Measurements from ENCODE around the gene NBAS.
"Not testable (repeated sequence)": the region's sequence is repeated elsewhere in the genome, so short reads cannot be mapped to it uniquely, and the experiment has no call there.

The NBAS gene

GRCh38 chr2:15439768-15440524 is 121.2 kb downstream of the NBAS start:
- H3K4me3 ChIP-seq (ENCODE audit: low read length); DNase-seq (ENCODE audit: low read depth, low spot score): not testable (repeated sequence)

- not testable (repeated sequence) for DNase-seq (ENCODE audit: low read depth, low spot score); H3K4me3 ChIP-seq (ENCODE audit: low read length)
Observed at GRCh38 chr2:15439366-15439765, 121.8 kb downstream of the NBAS start.

- H3K4me3 ChIP-seq (ENCODE audit: low read length): no peak overlapping the region
- DNase-seq (ENCODE audit: low read depth, low spot score): no peak
Observed at GRCh38 chr2:15436195-15436594, 124.9 kb downstream of the NBAS start.

- DNase-seq (ENCODE audit: low read depth, low spot score): no peak
- H3K4me3 ChIP-seq (ENCODE audit: low read length): no peak overlapping the region
Observed at GRCh38 chr2:15435474-15435873, 125.7 kb downstream of the NBAS start.

- H3K4me3 ChIP-seq (ENCODE audit: low read length): no peak overlapping the region
Observed at GRCh38 chr2:15432642-15433256, 128.4 kb downstream of the NBAS start.

GRCh38 chr2:15429032-15429431 is 132.1 kb downstream of the NBAS start:
- DNase-seq (ENCODE audit: low read depth, low spot score): no peak
- H3K4me3 ChIP-seq (ENCODE audit: low read length): no peak overlapping the region

More at GRCh38 chr2:15432642-15433256, 128.4 kb downstream of the NBAS start:
- DNase-seq (ENCODE audit: low read depth, low spot score): no peak

GRCh38 chr2:15427987-15428386 is 133.1 kb downstream of the NBAS start:
- DNase-seq (ENCODE audit: low read depth, low spot score): peak; percentile 16

GRCh38 chr2:15426606-15427005 is 134.5 kb downstream of the NBAS start:
- H3K4me3 ChIP-seq (ENCODE audit: low read length): no peak overlapping the region
- DNase-seq (ENCODE audit: low read depth, low spot score): no peak

More at GRCh38 chr2:15427987-15428386, 133.1 kb downstream of the NBAS start:
- H3K4me3 ChIP-seq (ENCODE audit: low read length): no peak overlapping the region

GRCh38 chr2:15425712-15426111 is 135.4 kb downstream of the NBAS start:
- no peak for DNase-seq (ENCODE audit: low read depth, low spot score)
- no peak overlapping the region for H3K4me3 ChIP-seq (ENCODE audit: low read length)

- DNase-seq (ENCODE audit: low read depth, low spot score): no peak
- H3K4me3 ChIP-seq (ENCODE audit: low read length): no peak overlapping the region
Observed at GRCh38 chr2:15421753-15422152, 139.4 kb downstream of the NBAS start.

GRCh38 chr2:15415748-15416147 is 145.4 kb downstream of the NBAS start:
- DNase-seq (ENCODE audit: low read depth, low spot score): no peak
- H3K4me3 ChIP-seq (ENCODE audit: low read length): no peak overlapping the region

GRCh38 chr2:15412779-15413178 is 148.4 kb downstream of the NBAS start:
- H3K4me3 ChIP-seq (ENCODE audit: low read length): no peak overlapping the region
- no peak for DNase-seq (ENCODE audit: low read depth, low spot score)

- DNase-seq (ENCODE audit: low read depth, low spot score): no peak
- H3K4me3 ChIP-seq (ENCODE audit: low read length): no peak overlapping the region
Observed at GRCh38 chr2:15412309-15412708, 148.8 kb downstream of the NBAS start.

- H3K4me3 ChIP-seq (ENCODE audit: low read length): no peak overlapping the region
- no peak for DNase-seq (ENCODE audit: low read depth, low spot score)
Observed at GRCh38 chr2:15410884-15411283, 150.2 kb downstream of the NBAS start.

- no peak overlapping the region for H3K4me3 ChIP-seq (ENCODE audit: low read length)
- no peak for DNase-seq (ENCODE audit: low read depth, low spot score)
Observed at GRCh38 chr2:15408759-15409158, 152.4 kb downstream of the NBAS start.

GRCh38 chr2:15407666-15408065 is 153.5 kb downstream of the NBAS start:
- no peak for DNase-seq (ENCODE audit: low read depth, low spot score)

GRCh38 chr2:15404511-15404910 is 156.6 kb downstream of the NBAS start:
- H3K4me3 ChIP-seq (ENCODE audit: low read length); DNase-seq (ENCODE audit: low read depth, low spot score): not testable (repeated sequence)

More at GRCh38 chr2:15407666-15408065, 153.5 kb downstream of the NBAS start:
- no peak overlapping the region for H3K4me3 ChIP-seq (ENCODE audit: low read length)

- no peak for DNase-seq (ENCODE audit: low read depth, low spot score)
Observed at GRCh38 chr2:15400240-15400826, 160.8 kb downstream of the NBAS start.

GRCh38 chr2:15399241-15399640 is 161.9 kb downstream of the NBAS start:
- H3K4me3 ChIP-seq (ENCODE audit: low read length): no peak overlapping the region
- DNase-seq (ENCODE audit: low read depth, low spot score): no peak

More at GRCh38 chr2:15400240-15400826, 160.8 kb downstream of the NBAS start:
- H3K4me3 ChIP-seq (ENCODE audit: low read length): no peak overlapping the region

GRCh38 chr2:15391751-15392150 is 169.4 kb downstream of the NBAS start:
- DNase-seq (ENCODE audit: low read depth, low spot score): no peak
- H3K4me3 ChIP-seq (ENCODE audit: low read length): no peak overlapping the region

Measured in Jurkat, Clone E6-1 (cell line).